Astrocyte of the cerebellum (primary cell): Measurements from ENCODE around the gene DNAH11.

Experiments used
- DNase-seq: peaks from one replicate; pipeline ENCODE4 v3.0.0-alpha.2; 2011; ENCODE audit warnings: low read depth
- H3K4me3 ChIP-seq: 2 replicates; pipeline ENCODE4 v1.5.1; 2011; ENCODE audit warnings: mild to moderate bottlenecking, low read depth, low read length, moderate library complexity
- in situ Hi-C: cut with HindIII; loops from 2 replicates; pipeline ENCODE4 v1.10.0; 2017; ENCODE audit warnings: low sequenced_read_pairs
- TF ChIP-seq, protein P1 (sequence below): IDR thresholded peaks from 2 replicates; pipeline ENCODE4 v1.5.1; 2012; ENCODE audit warnings: low read length, low read depth, moderate library complexity, mild to moderate bottlenecking; ENCODE audit errors: missing control alignments

DNAH11 gene

DNA sequence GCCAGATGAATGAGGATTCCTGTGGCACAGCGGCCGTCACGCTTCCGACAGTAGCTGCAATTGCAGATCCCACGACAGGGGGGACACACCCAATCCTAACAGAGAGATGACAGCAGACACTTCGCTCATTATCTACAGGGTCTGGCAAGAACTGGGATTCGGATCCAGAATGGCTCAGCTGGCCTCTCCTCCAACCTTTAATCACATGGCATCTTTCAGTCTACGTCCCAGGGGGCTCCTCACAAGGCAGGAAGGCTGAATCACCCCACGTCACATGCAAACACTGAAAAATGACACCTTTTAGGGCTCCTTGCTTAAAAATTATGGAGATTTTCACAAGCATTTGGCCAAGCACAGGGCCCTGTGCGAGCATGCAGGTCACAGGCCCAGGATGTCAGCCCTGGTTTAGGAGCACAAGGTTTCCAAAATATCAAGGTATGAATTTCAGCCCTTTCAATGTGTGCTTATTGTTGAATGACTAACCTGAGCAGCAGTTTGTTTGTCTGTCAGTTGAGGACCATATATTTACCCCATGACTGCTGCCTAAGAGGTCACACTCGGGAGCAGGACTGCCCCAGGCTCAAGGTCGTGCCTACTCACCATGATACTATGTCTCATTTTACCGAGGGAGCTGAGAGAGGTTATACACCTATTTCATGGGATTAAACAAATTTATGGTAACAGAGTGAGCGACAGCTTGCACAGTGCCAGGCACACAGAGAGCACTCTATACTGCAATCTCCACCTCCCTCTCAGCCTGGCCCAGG is 360.4 kb downstream of the DNAH11 start:
- TF ChIP-seq, protein P1, sequence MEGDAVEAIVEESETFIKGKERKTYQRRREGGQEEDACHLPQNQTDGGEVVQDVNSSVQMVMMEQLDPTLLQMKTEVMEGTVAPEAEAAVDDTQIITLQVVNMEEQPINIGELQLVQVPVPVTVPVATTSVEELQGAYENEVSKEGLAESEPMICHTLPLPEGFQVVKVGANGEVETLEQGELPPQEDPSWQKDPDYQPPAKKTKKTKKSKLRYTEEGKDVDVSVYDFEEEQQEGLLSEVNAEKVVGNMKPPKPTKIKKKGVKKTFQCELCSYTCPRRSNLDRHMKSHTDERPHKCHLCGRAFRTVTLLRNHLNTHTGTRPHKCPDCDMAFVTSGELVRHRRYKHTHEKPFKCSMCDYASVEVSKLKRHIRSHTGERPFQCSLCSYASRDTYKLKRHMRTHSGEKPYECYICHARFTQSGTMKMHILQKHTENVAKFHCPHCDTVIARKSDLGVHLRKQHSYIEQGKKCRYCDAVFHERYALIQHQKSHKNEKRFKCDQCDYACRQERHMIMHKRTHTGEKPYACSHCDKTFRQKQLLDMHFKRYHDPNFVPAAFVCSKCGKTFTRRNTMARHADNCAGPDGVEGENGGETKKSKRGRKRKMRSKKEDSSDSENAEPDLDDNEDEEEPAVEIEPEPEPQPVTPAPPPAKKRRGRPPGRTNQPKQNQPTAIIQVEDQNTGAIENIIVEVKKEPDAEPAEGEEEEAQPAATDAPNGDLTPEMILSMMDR = no peak
- in situ Hi-C loops = no loop called here
- no peak overlapping the region for H3K4me3 ChIP-seq
- no peak for DNase-seq

DNA sequence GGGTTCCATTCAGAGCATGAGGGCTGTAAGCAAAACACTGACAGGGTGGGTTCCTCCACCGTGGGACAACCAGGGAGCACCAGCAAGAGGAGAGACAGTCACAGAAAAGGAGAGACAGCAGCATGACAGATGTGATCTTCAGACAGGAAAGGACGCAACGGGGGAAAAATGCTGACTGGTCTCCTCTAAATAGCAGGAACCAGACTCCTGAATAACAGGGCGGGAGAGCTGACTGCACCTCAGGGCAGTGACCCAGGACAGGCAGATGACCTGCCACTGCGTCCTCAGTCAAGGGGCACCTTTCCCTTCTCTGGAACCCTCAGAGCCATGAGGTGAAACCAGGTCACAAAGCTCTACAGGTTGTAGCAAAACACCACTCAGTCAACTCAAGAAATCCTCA is 365.9 kb downstream of the DNAH11 start:
- TF ChIP-seq, protein P1 = no peak
- in situ Hi-C loops = no loop called here

DNA sequence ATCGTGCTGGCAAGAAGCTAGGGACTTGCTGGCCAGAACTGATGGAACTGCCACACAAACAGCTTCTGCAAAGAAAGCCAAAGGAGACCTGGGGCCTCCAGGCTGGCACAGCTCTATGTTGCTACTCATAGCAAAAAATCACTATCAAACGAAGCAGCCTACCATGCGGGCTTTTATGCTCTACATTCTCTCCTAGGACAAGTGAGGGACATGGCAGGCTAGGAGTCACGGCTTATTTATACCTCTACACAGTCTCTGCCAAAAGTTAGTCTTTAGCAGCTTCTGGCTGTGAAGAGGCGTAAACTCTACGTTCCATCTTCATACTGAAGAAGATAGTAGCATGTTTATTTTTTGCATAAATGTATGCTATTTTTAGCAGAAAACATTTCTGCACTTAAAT is 367.4 kb downstream of the DNAH11 start:
- no peak overlapping the region for H3K4me3 ChIP-seq
- TF ChIP-seq, protein P1 = no peak
- DNase-seq = no peak
- in situ Hi-C loops = no loop called here

More for the DNA sequence above, 365.9 kb downstream of the DNAH11 start:
- no peak for DNase-seq
- H3K4me3 ChIP-seq = no peak overlapping the region

DNA sequence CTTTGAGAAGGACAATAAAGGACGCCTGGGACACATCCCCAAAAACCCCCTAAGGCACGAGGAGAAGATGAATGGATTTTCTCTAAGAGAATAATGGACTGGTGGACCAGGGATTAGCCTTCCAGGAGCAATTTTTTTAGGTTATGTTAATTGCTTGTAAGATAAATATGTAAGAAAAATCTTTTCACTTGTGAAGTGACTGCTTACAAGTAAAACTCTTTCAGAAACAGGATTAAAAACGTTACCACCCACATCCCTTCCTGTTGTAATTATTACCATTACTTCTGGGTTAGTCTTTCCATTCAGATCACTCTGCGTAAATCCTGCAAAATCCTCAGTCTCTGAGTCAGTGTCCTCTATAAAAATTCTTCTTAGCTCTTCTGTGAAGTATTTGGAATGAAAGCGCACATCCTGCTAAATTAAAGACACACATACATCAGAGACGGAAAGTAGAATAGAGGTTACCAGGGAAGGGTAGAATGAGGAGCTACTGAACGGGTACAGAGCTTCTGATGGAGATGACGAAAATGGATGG is 368.6 kb downstream of the DNAH11 start:
- no peak overlapping the region for H3K4me3 ChIP-seq
- in situ Hi-C loops = no loop called here
- no peak for DNase-seq
- TF ChIP-seq, protein P1 = no peak

DNA sequence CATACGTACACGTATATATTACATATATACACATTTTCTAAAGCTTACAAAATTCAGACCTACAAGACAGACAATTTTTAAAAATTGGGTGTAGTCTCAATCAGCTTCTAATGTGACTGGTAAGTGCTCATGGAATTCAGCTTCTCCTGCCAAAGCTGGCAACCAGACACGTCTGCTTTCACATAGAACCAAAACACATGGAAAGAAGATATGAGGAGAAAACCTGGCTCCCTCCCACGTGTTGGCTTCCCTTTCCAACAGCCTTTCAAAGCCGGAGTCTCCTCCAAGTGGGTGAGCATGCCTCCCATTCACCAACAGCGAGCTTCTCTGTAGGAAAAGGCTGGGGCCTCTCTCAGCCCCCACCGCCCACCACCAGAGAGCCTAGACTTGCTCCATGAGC is 369.5 kb downstream of the DNAH11 start:
- peak; percentile 31 for DNase-seq
- in situ Hi-C loops = no loop called here
- no peak overlapping the region for H3K4me3 ChIP-seq
- TF ChIP-seq, protein P1 = no peak

DNA sequence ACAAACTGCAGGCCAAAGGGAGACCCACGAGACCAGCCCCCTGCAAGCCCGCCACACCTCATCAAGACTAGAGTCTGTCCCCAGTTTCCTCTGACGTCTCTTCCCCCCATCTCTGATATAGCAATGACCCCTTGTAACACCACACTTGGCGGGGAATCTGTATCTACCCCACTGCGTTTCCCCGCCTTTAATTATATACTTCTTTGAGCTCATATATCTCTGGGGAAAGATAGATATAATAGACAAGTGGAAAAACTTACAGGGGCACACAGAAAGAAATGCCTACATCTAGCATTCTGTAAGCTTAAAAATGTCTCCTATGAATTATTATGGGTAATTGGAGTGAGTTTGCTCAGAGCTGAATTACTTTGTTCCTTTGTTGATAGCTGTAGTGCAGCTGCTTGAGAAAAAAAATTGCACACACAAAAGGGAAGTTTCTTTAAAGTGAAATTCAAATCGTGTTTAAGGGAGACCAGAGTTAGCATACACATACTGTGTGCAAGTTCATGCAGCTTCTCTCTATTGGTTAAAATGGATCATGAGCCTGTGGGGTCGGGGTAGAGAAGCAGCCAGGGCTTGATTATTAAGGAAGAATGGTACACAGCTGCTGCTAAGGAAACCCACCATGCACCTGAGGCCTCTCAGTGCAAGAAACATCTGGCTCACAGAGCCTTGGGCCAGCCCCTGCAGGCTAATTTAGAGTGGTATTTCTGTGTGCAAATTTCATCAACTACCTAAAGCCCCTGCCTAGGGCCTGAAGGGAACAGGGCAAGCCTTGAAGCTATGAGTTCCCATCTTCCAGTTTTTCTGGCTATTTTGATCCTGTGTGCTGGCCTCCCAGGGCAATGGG is 370.3 kb downstream of the DNAH11 start:
- no peak overlapping the region for H3K4me3 ChIP-seq
- no peak for DNase-seq
- in situ Hi-C loops = no loop called here
- TF ChIP-seq, protein P1 = no peak
